Esophagus muscularis mucosa (tissue), 4 donors: ENCODE results near the gene ZNF467. TPM values are rescaled to one million over a fixed set of nuclear protein-coding genes. Genes with fewer than 3 reads are reported as not detected.

Experiments
- DNase-seq: peaks from one replicate; pipeline ENCODE4 v3.0.0-alpha.2; 2017; ENCODE audit errors: extremely low spot score
- H3K27ac ChIP-seq, 4 donors: fragments of 200-600 bp; sonication (generic); replicated peaks in 1 of 4; 1 replicate in 3 of 4; 2 replicates in 1 of 4; pipeline ENCODE4 v1.5.1; 2016 to 2019; ENCODE audit warnings: mild to moderate bottlenecking in 1 of 4
- H3K27me3 ChIP-seq, 4 donors: fragments of 200-600 bp; sonication (generic); one replicate each; pipeline versions ENCODE4 v1.5.1 to v1.6.0; 2016 to 2019
- H3K36me3 ChIP-seq, 4 donors: fragments of 200-600 bp; sonication (generic); one replicate each; pipeline ENCODE4 v1.5.1; 2016 to 2019
- H3K4me1 ChIP-seq, 4 donors: fragments of 200-600 bp; sonication (generic); one replicate each; pipeline ENCODE4 v1.5.1; 2016 to 2019
- H3K4me3 ChIP-seq, 4 donors: fragments of 200-600 bp; sonication (generic); 1 replicate in 2 of 4; 2 replicates in 2 of 4; pipeline ENCODE4 v1.5.1; 2016 to 2019; ENCODE audit warnings: mild to moderate bottlenecking in 4 of 4, moderate library complexity in 1 of 4
- H3K9me3 ChIP-seq, 4 donors: fragments of 200-600 bp; sonication (generic); 1 replicate in 3 of 4; 2 replicates in 1 of 4; pipeline ENCODE4 v1.5.1; 2016 to 2019
- CTCF ChIP-seq, 3 experiments: fragments of 200-600 bp in 2 of 3; fragments of 450-650 bp in 1 of 3; sonication (generic) in 2 of 3; IDR thresholded peaks; one replicate each; pipeline ENCODE4 v1.5.1; 2017 to 2019; ENCODE audit warnings: antibody characterized with exemption in 3 of 3, mild to moderate bottlenecking in 2 of 3, moderate library complexity in 1 of 3
- EP300 ChIP-seq: sonication (generic); formaldehyde crosslinking; IDR thresholded peaks from one replicate; pipeline ENCODE4 v1.6.1; 2017; ENCODE audit warnings: antibody characterized with exemption
- POLR2A ChIP-seq: fragments of 450-650 bp; IDR thresholded peaks from one replicate; pipeline ENCODE4 v1.6.1; 2017; ENCODE audit warnings: antibody characterized with exemption, moderate library complexity, mild to moderate bottlenecking, low read depth
- POLR2AphosphoS5 ChIP-seq, 2 donors: sonication (generic); formaldehyde crosslinking; IDR thresholded peaks; one replicate each; pipeline ENCODE4 v1.6.1; 2017; ENCODE audit warnings: antibody characterized with exemption in 2 of 2
- WGBS: methylation state at CpG from one replicate; pipeline ENCODE4 v1.1.5; 2018; 5-methylcytosine and 5-hydroxymethylcytosine counted together
- intact Hi-C: fragments of 100-400 bp; cut with DNase I; formaldehyde crosslinking; loops from one replicate; pipeline ENCODE4 v1.15.1; 2023
- total RNA-seq, 4 donors: library from RNA; depleted of rRNA; stranded (reverse); fragments of >200 nt; gene quantifications; one replicate each; pipeline versions ENCODE4 v1.1.0 to v1.2.1, GENCODE V29; 2016

The ZNF467 gene
- total RNA-seq, 4 donors from 2014 or later: 10.3 to 12.4 (median 11.0) TPM

- 79% methylated on average over 11 of the region's 13 CpGs for WGBS
- H3K27ac ChIP-seq: no peak overlapping the region
- intact Hi-C loops: no loop called here
- no peak overlapping the region for H3K4me3 ChIP-seq
- TF ChIP-seq POLR2AphosphoS5 (IDR thresholded peaks at IDR 0.05): no peak
- no peak for TF ChIP-seq CTCF (IDR thresholded peaks at IDR 0.05)
- no peak for TF ChIP-seq POLR2A
- TF ChIP-seq EP300: no peak
- no peaks in the 10 kb centered on the region for H3K27me3 ChIP-seq
- H3K4me1 ChIP-seq: peaks cover 0 to 12% (median 7%) of the 10 kb centered on the region in 4 donors
- H3K36me3 ChIP-seq: peaks cover 69 to 100% (median 99%) of the 10 kb centered on the region in 4 donors
- no peak for DNase-seq
- no peaks in the 10 kb centered on the region for H3K9me3 ChIP-seq
Measured at GRCh38 chr7:149727053-149727898, 46.1 kb downstream of the ZNF467 start.

GRCh38 chr7:149725916-149726315 lies 47.5 kb downstream of the ZNF467 start:
- H3K4me1 ChIP-seq: peaks cover 0 to 12% (median 9%) of the 10 kb centered on the region in 4 donors
- DNase-seq: no peak
- H3K9me3 ChIP-seq: no peaks in the 10 kb centered on the region
- H3K27ac ChIP-seq: no peak overlapping the region
- intact Hi-C loops: no loop called here
- TF ChIP-seq EP300 (no peak), POLR2A (no peak), POLR2AphosphoS5 (IDR thresholded peaks at IDR 0.05) (no peak), CTCF (IDR thresholded peaks at IDR 0.05) (no peak)
- WGBS: 90% methylated on average over 3 of the region's 6 CpGs
- H3K4me3 ChIP-seq: no peak overlapping the region
- peaks cover 72 to 100% (median 99%) of the 10 kb centered on the region in 4 donors for H3K36me3 ChIP-seq
- H3K27me3 ChIP-seq: no peaks in the 10 kb centered on the region

- Histone ChIP-seq H3K36me3 (peaks cover 74 to 100% (median 99%) of the 10 kb centered on the region in 4 donors), H3K9me3 (no peaks in the 10 kb centered on the region), H3K4me3 (no peak overlapping the region), H3K4me1 (peaks cover 0 to 16% (median 11%) of the 10 kb centered on the region in 4 donors), H3K27me3 (no peaks in the 10 kb centered on the region), H3K27ac (peak overlapping the region in 1 of 4 donors; percentile 11)
- no peak for TF ChIP-seq POLR2A
- TF ChIP-seq POLR2AphosphoS5 (IDR thresholded peaks at IDR 0.05): no peak
- no peak for TF ChIP-seq EP300
- no peak for TF ChIP-seq CTCF (IDR thresholded peaks at IDR 0.05)
- WGBS: 75% methylated on average over 12 of the region's 12 CpGs
- intact Hi-C loops: no loop called here
- no peak for DNase-seq
Measured at GRCh38 chr7:149725426-149725821, 48.0 kb downstream of the ZNF467 start.

- intact Hi-C loops: no loop called here
Measured at GRCh38 chr7:149724661-149725425, 48.5 kb downstream of the ZNF467 start.

More at GRCh38 chr7:149724661-149725425, 48.5 kb downstream of the ZNF467 start:
- Histone ChIP-seq H3K36me3 (peaks cover 74 to 100% (median 95%) of the 10 kb centered on the region in 4 donors), H3K27ac (peak overlapping the region in 1 of 4 donors; percentile 11), H3K27me3 (no peaks in the 10 kb centered on the region), H3K9me3 (no peaks in the 10 kb centered on the region), H3K4me3 (no peak overlapping the region), H3K4me1 (peaks cover 4 to 22% (median 16%) of the 10 kb centered on the region in 4 donors)
- TF ChIP-seq POLR2A (no peak), POLR2AphosphoS5 (IDR thresholded peaks at IDR 0.05) (no peak), EP300 (no peak)
- 89% methylated on average over 9 of the region's 12 CpGs for WGBS
- no peak for DNase-seq
